Activated CD8-positive, alpha-beta memory T cell treated with anti-CD3 and anti-CD28 coated beads for 4 hours (primary cell): ENCODE data around the gene CETP.
A peak's percentile ranks its signal among the peaks of the same experiment; 100 is the strongest.
"Not testable (repeated sequence)": the region's sequence is repeated elsewhere in the genome, so short reads cannot be mapped to it uniquely, and the experiment has no call there.

Experiments
- DNase-seq, 2 donors: peaks; one replicate each; pipeline ENCODE4 v3.0.0-alpha.2; 2020; ENCODE audit warnings: low read depth in 2 of 2

Gene CETP

GRCh38 chr16:56980792-56981724 is 19.3 kb downstream of the CETP start:
- no peak for DNase-seq

GRCh38 chr16:56981729-56982271 is 20.1 kb downstream of the CETP start:
- no peak for DNase-seq

- no peak for DNase-seq
Measured at GRCh38 chr16:56982695-56983094, 20.9 kb downstream of the CETP start.

GRCh38 chr16:56983211-56983751 is 21.5 kb downstream of the CETP start:
- DNase-seq = no peak

- DNase-seq = no peak
Measured at GRCh38 chr16:56984639-56985038, 22.9 kb downstream of the CETP start.

GRCh38 chr16:56985288-56985961 is 23.7 kb downstream of the CETP start:
- no peak for DNase-seq

GRCh38 chr16:56985962-56986360 is 24.2 kb downstream of the CETP start:
- DNase-seq = no peak

GRCh38 chr16:56986361-56986760 is 24.6 kb downstream of the CETP start:
- no peak for DNase-seq

GRCh38 chr16:56986908-56987307 is 25.2 kb downstream of the CETP start:
- not testable (repeated sequence) for DNase-seq

- DNase-seq = no peak
Measured at GRCh38 chr16:56987692-56988091, 25.9 kb downstream of the CETP start.

GRCh38 chr16:56988161-56988947 is 26.6 kb downstream of the CETP start:
- DNase-seq = no peak

- peak; percentile 93 to 94 for DNase-seq
Measured at GRCh38 chr16:56988948-56989945, 27.5 kb downstream of the CETP start, which contains the start of gene NLRC5. Gene NLRC5 (plus strand): TSS chr16:56989557. CDS start chr16:57020713, 31,156 bp downstream.

GRCh38 chr16:56989988-56990387 is 28.2 kb downstream of the CETP start:
- no peak for DNase-seq

GRCh38 chr16:56990407-56991286 is 28.9 kb downstream of the CETP start:
- DNase-seq = no peak

GRCh38 chr16:56992431-56992830 is 30.7 kb downstream of the CETP start:
- DNase-seq = not testable (repeated sequence)

GRCh38 chr16:56993204-56993603 is 31.5 kb downstream of the CETP start:
- no peak for DNase-seq

- DNase-seq = no peak
Measured at GRCh38 chr16:56994311-56994710, 32.6 kb downstream of the CETP start.

- no peak for DNase-seq
Measured at GRCh38 chr16:56995136-56995805, 33.5 kb downstream of the CETP start.

- DNase-seq = no peak
Measured at GRCh38 chr16:56997264-56997663, 35.5 kb downstream of the CETP start.
